Activated CD4-positive, alpha-beta T cell treated with anti-CD3 and anti-CD28 coated beads, Interleukin-10, Interleukin-2, amounts not matched to agents 100 ng/mL and 50 ng/mL, durations not matched to agents 16 hours and 8 hours (primary cell): ENCODE data around the gene APPBP2.
"Not testable (repeated sequence)": the region's sequence is repeated elsewhere in the genome, so short reads cannot be mapped to it uniquely, and the experiment has no call there.

ENCODE experiments used
- DNase-seq: peaks from one replicate; pipeline ENCODE4 v3.0.0-alpha.2; 2020

Gene APPBP2

DNA sequence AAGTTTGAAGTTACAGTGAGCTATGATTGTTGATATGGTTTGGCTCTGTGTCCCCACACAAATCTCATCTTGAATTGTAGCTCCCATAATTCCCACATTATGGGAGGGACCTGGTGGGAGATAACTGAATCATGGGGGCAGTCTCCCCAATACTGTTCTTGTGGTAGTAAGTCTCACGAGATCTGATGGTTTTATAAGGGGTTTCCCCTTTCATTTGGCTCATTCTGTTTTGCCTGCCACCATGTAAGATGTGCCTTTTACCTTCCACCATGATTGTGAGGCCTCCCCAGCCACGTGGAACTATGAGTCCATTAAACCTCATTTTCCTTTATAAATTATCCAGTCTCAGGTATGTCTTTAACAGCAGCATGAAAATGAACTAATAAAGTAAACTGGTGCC, 35.4 kb downstream of the APPBP2 start:
- DNase-seq: not testable (repeated sequence)

DNA sequence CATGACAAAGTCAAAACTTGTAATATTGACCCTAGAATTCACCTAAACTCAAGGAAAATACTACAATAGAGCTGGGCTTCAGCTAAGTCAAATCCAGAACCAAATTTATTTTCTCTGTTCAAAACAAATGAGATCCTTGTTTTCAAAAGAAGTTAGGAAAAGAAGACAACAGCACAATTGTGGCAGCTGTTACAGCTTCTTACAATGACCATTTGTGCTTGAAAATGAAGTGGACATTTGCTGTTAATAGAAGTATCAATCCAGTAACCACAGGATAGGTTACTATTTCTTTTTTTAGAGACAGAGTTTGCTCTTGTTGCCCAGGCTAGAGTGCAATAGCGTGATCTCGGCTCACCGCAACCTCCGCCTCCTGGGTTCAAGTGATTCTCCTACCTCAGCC, 44.4 kb downstream of the APPBP2 start:
- DNase-seq: no peak

DNA sequence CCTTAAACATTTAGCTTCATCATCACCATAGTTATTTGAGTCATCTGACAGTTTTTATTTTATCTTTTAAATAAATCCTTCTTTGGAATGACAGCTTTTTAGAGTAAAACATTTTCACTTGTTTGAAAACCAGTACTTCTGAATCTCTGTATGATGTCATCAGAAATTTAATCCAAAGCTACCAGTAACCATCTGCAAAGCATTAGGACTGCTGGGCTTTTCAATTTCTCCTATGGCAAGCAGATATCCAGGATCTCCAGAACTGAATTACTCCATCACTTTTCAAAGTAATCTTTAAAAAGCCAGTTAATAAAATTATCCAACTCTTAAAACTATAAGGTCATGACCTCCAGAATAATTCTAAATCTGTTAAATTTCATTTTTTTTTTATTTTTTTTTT, 52.3 kb downstream of the APPBP2 start:
- no peak for DNase-seq

DNA sequence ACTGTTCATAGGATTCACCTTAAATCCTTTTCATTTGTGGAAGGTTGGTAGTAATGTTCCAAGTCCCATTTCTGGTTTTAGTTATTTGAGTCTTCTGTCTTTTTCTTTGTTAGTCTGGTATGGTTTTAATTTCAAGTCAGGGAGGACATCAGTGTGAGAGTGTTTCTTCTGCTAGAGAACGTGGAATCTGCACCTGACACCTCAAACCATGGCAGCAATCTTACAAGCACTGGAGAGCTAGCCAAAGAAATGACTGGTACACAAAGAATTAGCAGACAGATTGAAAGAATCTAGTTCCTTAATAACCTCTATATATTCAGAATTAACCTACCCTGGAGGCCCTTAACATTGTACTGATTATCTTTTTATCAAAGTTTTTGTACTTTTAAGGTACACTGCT, 53.6 kb downstream of the APPBP2 start:
- no peak for DNase-seq

DNA sequence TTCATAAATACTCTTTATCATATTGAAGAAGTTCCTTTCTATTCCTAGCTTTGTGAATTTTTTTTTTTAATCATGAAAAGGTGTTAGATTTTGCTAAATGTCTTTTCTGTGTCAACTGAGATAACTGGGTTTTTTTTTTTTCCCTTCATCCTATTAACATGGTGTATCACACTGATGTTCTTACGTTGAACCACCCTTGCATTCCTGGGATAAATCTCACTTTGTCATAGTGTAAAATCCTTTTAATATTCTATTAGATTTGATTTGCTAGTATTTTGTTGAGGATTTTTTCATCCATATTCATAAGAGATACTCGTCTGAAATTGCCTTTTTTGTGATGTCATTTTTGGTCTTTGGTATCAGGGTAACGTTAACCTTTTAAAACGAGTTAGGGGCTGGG, 54.6 kb downstream of the APPBP2 start:
- DNase-seq: no peak

DNA sequence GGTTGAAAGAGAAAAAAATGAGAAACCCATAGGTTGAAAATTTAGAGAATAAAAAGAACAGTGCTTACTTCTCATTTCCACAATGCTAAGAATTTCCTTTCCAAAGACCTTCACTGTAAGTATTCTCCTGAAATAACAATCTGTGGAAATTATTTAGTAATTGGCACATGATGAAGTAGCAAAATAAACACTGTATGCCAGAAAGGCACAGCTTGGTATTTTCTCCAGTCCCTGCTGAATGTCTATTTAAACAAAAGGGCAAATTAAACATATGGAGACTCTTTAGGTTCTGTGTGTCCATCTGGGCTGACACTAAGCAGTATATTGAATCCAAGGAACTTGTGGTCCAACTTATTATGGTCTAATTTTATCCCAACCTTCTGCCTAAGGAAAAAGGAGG, 57.7 kb downstream of the APPBP2 start:
- DNase-seq: no peak

DNA sequence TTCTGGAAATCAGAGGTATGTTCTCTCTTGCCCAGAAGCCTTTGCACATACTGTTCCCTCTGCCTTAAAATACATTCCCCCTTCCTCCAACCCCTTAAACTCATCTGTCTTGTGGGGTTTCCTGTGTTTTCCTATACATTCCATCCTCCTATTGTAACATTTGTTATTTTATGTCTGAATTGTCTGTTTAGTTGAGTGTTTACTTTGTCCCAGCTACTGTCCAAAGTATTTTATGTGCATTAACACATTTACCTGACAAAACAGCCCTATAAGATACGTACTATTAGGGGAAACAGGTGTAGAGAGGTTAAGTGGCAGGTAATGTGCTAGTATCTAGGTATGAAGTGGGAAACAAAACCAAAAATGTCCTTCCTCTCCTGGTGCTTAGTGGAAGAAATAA, 61.7 kb downstream of the APPBP2 start:
- no peak for DNase-seq

DNA sequence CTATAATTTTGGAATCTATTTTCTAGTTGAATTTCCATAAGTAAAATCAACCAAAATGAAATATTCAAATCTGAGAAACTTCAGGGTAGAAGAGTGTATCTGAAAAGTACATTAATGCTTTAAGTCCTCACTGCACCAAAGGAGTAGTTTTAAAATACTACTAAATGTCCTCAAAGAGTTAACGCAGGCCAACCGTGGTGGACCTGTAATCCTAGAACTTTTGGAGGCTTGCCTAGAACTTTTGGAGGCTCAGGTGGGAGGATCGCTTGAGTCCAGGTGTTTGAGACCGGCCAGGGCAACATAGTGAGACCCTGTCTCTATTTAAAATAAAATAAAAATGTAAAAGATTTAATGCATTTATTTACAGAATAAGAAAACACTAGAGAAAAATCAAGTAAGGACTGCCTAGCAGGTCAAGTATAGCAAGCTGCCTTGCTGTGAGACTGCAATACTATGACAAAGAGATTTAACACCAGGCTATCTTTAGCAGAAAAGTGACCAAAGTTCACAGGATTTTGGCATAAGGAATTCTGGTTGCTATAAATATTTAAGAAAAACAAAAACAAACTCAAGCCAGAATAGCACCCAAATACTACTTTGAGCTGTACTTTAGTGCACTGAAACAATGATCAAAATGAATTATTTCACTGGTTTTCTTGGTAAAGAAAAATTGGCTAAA, 62.7 kb downstream of the APPBP2 start:
- DNase-seq: no peak

DNA sequence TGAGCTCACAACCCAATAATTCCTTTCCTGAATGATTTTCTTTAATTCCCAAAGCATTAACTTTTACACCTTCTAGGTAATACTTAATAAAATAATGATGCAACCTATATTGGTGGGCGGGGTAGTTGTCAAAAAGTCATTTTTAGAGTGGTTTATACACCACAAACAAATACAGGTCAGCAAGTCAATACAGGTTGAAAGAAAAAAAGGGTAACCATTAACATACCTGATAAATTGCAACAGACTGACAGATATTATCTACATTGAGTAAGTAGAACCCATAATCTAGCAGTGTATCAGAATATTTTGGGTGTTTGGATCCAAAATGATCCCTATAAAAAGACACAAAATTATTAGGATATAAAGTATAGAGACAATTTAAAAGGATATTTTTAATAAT, 64.5 kb downstream of the APPBP2 start:
- DNase-seq: no peak

DNA sequence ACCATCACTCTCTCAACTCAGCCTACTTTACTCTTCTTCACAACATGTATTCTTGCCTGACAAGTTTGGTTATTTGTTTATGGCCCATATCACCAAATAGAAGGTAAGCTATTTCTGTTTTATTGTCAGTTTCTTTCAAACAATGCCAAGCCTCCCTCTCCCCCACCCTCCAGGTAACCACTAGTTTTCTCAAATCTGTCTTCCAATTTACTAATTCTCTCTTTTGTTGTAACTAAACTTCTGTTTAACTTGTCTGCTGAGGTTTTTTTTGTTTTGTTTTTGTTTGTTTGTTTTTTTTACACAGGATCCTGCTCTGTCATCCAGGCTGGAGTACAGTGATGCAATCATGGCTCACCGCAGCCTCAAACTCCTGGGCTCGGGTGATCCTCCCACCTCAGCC, 68.9 kb downstream of the APPBP2 start:
- no peak for DNase-seq

DNA sequence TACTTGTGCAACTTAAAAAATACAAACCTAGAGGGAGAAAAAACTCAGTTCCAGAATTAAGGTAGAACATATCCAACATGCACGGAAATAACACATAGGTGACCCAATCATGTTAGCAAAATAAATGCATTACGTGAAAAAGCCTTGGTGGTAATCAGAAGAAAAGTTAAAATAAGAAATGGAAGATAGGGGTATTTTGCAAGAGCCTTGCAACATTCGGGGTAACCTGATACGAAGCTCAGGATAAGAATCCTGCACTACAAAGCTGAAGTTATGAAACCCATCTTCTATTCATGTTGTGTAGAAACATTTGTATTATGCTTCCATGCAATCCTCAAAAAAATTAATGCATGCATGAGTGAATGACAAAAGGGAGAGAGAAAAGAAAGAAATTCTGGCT, 70.7 kb downstream of the APPBP2 start:
- no peak for DNase-seq

DNA sequence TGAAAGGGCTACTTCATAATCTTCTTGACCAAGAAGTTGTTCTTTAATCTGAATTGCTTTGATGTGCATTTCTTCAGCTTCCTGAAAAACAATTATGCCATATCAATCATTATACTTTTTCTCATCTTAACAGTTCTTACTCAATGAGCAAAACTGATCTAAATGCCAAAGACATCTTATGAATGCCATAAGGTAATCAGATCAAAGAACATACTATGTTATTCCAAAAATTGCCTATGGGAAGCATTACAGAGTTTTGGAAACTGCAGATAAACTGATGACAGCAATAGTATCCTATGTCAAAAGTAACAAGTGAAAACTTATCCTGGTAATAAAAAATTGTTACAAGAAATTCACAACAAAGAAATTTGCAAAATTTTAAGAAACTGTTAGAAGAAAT, 74.1 kb downstream of the APPBP2 start:
- no peak for DNase-seq

DNA sequence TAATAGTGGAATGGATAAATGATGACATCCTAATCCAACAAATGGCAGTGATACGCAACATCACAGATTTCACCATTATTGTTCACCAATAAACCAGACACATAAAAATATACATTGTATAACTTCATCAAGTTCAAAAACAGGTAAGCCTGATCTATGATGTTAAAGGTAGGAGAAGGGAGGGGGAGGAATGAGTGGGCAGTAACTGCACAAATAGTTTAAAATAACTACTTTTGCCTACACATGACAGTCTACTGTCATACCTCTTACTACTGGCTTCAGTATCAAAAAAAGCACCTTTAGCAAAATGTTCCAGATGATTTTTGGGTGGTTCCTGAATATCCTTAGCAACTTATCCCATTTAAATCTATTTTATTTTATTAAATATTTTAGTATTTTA, 75.0 kb downstream of the APPBP2 start:
- no peak for DNase-seq

DNA sequence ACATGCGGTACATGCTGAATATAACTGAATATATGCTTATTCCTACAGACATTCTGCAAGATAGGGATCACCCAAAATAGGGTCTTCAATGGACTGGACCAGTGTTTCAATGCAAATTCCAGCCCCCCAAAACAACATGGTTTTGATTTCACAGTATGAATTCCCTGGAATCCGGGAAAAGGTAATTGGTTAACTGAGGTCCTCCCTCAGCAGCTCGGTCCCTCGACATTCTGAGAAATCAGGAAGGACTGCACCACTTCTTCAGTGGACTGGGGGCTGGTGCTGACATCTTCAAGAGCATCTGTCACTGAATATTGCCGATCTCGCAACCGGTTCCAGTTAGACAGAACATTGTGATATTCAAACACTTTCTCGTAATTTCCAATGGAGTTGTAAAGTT, 78.7 kb downstream of the APPBP2 start:
- DNase-seq: no peak

DNA sequence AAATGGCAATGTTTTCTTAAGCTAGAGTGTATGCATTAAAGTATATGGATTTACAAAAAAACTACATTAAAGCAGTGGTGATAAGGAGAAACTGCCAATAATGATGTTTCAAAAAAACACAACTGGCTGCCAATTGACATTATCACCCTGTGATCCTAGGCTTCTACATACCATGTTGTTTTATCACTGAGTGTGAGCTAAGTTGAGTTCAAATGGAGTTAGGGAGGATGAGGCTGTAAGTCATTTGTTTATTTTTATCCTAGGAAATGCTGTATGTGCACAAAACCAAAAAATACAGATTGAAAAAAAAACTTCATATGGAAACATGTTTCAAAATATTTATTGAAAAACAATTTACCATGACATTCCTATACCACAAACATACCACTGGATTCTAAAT, 80.9 kb downstream of the APPBP2 start:
- DNase-seq: no peak

DNA sequence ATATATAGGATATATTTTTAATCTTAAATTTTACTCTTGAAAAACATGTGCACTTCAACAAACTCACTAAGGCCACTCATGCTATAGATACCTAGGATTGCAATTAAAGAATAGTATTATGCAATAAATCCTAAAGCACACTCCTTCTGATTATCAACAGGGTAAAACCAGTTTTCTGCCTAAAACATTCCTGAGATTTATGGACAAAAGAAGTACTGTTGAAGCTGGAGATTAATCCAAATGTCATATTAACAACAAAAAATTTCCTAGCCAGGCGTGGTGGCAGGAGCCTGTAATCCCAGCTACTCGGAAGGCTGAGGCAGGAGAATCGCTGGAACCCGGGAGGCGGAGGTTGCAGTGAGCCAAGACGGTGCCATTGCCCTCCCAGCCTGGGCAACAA, 82.3 kb downstream of the APPBP2 start:
- DNase-seq: no peak

DNA sequence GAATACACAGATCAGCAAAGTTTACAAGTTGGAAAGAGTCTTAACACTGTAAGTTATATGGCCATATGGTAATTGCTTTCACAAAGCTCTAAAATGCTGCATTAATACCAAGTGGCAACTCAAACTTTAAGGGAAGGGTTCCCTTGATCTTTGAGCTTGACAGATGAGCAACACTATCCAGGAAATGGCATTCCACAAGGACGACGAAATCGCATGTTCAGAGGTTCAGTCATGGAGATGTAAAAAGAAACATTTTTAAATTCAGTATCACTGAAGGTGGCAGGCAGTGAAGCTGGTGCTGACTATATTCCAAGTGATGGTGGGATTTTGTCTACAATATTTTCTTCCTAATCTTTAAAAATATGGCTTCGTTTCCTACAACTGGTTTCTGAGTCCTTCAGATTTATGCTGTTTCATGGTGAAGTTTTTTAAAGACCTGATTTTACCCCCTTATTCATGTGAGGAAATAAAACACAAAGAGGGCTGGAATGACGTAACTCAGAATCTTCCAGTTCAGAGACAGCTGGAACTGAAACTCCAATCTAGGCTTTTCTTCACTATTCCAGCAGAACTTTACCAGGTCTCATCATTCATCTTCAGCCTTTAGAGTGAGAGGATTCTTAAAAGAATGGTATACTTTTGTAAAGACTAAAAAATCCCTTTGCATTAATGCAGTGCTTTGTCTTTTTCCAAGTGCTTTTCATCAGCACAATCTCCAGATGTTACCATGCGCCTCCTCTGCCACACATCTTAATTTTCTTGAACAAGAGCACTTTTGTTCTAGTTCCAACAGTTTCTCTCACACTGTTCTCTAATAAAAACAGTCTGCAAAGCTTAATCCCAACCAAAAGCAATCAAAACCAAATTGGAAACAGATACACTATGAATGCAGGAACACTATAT, 83.5 kb downstream of the APPBP2 start:
- no peak for DNase-seq

DNA sequence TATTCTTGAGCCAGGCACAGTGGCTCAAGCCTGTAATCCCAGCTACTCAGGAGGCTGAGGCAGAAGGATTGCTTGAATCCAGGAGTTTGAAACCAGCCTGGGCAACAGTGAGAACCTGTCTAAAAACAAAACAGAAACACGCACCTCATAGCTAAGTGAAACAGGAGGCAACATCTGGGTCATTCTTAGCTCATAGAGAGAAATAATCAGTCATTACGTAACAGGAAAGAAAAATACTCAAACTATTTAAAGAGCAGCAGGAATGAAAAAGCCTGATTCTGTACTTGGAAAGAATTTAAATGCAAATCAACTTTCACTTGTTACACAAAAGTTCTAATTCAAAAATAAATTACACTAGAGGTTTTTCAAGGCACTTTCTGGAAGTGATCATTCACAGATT, 86.5 kb downstream of the APPBP2 start:
- peak; percentile 17 for DNase-seq

DNA sequence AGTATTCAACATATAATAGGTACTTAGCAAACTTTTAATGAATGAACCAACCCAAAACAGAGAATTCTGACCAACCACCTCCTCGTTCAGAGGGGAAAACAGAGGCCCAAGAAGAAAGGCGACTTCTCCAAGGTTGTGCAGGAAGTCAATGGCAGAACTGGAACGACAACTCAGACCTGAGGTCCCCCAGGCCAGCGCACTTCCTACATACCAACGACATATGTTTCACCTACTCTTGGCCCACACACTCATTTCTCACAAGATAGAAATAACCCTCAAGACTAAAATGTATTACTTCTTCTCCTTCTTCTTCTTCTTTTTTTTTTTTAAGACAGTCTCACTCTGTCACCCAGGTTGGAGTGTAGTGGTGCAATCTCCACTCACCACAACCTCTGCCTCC, 89.4 kb downstream of the APPBP2 start:
- no peak for DNase-seq

DNA sequence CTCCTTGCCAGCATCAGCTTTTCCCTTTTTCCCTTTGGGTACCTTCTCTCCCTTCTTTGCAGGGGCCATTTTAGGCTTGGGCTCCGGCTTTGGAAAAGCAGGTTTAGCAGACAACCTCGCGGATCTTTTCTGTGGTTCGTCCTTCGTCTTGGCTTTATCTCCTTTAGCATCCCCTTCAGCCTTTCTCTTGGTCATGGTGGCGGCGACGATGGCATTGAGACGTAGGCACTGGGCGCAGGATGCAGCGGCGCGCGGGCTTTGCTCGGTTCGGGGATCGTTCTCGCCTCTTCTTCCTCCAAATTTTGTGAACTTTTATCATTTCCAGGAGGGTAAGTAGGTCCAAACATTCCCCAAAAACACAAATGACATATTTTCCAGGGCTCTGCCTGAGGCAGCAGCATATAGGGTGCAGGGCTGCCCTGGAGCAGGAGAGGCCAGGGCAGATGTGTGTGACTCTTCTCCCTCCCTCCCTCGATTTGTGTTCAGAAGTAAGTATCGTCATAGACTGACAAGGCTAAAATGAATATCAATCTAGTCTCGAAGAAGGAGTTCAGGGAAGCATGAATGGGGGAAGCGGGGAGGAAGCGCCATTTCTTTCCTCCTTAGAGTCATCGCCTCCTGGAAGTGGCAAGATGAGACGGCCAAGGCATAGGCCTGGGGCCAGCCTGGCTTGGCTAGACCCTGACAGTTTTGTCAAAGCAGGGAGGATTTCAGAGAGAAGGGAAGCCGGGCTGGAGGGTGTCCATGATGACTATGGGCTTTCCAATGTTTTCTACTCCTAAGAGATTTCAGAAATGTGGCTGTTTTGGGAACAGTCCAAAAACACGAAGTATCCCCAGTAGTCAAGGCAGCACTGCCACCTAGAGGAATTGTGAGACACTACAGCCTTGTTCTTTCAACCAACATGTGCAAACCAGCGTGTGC, 90.5 kb downstream of the APPBP2 start:
- DNase-seq: peak; percentile 71

DNA sequence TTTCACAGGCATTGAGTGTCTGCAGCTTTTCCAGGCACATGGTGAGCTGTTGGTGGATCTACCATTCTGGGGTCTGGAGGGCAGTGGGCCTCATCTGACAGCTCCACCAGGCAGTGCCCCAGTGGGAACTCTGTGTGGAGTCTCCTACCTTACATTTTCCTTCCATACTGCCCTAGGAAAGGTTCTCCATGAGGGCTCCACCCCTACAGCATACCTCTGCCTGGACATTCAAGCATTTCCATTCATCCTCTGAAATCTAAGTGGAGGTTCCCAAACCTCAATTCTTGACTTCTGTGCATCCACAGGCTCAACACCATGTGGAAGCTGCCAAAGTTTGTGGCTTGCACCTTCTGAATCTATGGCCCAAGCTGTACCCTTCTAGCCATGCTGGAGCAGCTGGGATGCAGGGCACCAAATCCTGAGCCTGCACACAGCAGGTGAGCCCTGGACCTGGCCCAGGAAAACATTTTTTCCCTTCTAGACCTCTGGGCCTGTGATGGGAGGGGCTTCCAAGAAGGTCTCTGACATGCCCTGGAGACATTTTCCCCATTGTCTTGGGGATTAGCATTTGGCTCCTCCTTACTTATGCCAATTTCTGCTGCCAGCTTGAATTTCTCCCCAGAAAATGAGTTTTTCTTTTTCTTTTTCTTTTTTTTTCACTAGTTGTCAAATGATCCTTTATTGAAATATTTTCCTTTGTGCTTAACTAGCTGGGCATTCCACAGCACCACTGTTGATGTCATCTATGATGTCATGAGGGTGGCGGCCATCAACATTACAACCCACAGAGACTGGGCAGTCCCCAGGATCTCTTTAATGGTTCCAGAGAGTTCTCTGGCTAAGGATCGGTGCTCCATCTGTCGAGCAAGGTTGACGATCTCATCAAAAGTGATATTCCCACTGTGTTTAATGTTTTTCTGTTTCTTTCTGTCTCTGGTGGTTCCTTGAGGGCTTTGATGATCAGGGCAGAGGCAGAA, 92.7 kb downstream of the APPBP2 start:
- not testable (repeated sequence) for DNase-seq

DNA sequence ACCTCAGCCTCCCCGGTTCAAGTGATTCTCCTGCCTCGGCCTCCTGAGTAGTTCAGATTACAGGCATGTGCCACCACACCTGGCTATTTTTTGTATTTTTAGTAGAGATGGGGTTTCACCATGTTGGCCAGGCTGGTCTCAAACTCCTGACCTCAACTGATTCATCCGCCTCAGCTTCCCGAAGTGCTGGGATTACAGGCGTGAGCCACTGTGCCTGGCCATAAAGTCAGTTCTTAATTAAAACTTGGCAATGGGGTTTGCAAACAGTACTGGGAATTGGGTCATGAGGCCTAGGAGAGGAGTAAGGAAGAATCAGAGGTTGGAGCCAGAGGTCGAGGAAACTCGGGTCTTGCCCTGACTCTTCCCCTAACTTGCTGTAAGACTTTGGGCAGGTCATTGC, 95.5 kb downstream of the APPBP2 start:
- not testable (repeated sequence) for DNase-seq
